ENCODE measurements around the gene MT1X.

MT1X gene

DNA sequence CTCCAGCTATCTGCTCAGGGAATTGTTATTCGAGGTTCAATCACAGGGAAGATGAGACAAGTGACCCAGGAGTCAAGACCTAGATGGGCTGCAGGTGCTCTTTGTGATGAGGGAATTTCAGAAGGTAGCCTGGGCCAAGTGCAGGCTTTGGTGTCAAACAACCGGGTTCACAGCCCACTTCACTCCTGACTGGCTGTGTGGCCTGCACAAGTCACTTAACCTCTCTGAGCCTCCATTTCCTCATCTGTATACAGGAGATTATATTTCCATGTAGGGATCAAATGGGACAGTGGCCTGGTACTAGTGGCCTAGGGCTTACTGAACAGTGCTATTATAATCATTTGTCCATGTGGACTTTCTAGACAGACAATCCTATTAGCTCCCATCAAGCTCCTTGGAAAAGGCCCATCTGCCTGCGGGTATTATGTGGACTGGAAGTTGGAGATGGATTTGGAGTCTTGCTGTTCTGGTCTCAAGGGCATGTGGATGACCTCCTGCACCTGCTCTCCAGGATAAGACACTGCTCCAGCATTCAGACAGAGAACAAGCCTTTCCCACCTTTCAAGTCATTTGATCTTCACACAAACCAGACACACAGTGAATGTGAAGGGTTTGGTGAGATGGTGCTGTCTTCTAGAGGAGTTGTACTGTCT is 3.1 kb upstream of the MT1X start:
- Histone ChIP-seq H3K9ac (ENCODE audit: low read depth, low read length) (no peak overlapping the region), H2AFZ (ENCODE audit: low read depth, low read length) (no peak overlapping the region), H4K20me1 (ENCODE audit: insufficient read depth, low read length) (no peaks in the 10 kb centered on the region), H3K79me2 (ENCODE audit: insufficient read depth, low read length) (no peaks in the 10 kb centered on the region), H3K27ac (ENCODE audit: low read length) (no peak overlapping the region), H3K4me2 (ENCODE audit: insufficient read depth, low read length) (no peak overlapping the region), H3K4me3 (ENCODE audit: low read depth in 1 of 2, low read length in 2 of 2) (no peak overlapping the region), H3K36me3 (ENCODE audit: insufficient read depth, low read length) (no peaks in the 10 kb centered on the region), H3K4me1 (ENCODE audit: insufficient read depth, low read length) (peaks cover 27% of the 10 kb centered on the region), H3K27me3 (ENCODE audit: insufficient read depth, low read length, poor library complexity) (peaks cover 11% of the 10 kb centered on the region), H3K9me3 (ENCODE audit: insufficient read depth, low read length, severe bottlenecking) (no peaks in the 10 kb centered on the region)
- DNase-seq = no peak
- no peak for ATAC-seq (ENCODE audit: insufficient read depth, low read depth)
- TF ChIP-seq, protein P1, sequence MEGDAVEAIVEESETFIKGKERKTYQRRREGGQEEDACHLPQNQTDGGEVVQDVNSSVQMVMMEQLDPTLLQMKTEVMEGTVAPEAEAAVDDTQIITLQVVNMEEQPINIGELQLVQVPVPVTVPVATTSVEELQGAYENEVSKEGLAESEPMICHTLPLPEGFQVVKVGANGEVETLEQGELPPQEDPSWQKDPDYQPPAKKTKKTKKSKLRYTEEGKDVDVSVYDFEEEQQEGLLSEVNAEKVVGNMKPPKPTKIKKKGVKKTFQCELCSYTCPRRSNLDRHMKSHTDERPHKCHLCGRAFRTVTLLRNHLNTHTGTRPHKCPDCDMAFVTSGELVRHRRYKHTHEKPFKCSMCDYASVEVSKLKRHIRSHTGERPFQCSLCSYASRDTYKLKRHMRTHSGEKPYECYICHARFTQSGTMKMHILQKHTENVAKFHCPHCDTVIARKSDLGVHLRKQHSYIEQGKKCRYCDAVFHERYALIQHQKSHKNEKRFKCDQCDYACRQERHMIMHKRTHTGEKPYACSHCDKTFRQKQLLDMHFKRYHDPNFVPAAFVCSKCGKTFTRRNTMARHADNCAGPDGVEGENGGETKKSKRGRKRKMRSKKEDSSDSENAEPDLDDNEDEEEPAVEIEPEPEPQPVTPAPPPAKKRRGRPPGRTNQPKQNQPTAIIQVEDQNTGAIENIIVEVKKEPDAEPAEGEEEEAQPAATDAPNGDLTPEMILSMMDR (IDR thresholded peaks at IDR 0.05; ENCODE audit: borderline replicate concordance, extremely low read depth, low read length, poor library complexity, severe bottlenecking) = no peak
- TF ChIP-seq EZH2 (IDR thresholded peaks at IDR 0.05; ENCODE audit: borderline replicate concordance, low read depth, low read length, severe bottlenecking) = no peak

DNA sequence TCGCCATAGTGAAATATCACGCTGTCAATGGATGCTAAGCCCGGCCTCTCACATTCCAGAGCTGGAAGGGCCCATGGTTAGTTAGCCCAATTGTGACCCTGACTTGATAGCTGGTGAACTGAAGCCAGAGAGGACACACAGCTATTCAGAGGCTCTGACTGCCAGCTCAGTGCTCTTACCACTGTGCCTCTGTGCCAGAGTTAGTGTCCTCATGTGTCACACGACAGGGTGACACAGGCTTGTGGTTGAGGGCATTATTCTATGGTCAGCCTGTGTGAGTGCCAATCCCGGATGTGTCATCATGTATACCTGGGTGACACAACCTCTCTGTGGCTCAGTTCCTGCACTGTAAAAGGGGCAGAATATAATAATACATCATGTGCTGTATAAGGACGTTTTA is 2.5 kb upstream of the MT1X start:
- Histone ChIP-seq H3K79me2 (ENCODE audit: insufficient read depth, low read length) (no peaks in the 10 kb centered on the region), H3K4me2 (ENCODE audit: insufficient read depth, low read length) (no peak overlapping the region), H3K4me3 (ENCODE audit: low read depth in 1 of 2, low read length in 2 of 2) (no peak overlapping the region), H3K27me3 (ENCODE audit: insufficient read depth, low read length, poor library complexity) (peaks cover 11% of the 10 kb centered on the region), H3K9me3 (ENCODE audit: insufficient read depth, low read length, severe bottlenecking) (no peaks in the 10 kb centered on the region), H3K27ac (ENCODE audit: low read length) (no peak overlapping the region), H3K4me1 (ENCODE audit: insufficient read depth, low read length) (peaks cover 27% of the 10 kb centered on the region), H2AFZ (ENCODE audit: low read depth, low read length) (no peak overlapping the region), H3K36me3 (ENCODE audit: insufficient read depth, low read length) (no peaks in the 10 kb centered on the region), H3K9ac (ENCODE audit: low read depth, low read length) (no peak overlapping the region), H4K20me1 (ENCODE audit: insufficient read depth, low read length) (no peaks in the 10 kb centered on the region)
- TF ChIP-seq EZH2 (IDR thresholded peaks at IDR 0.05; ENCODE audit: borderline replicate concordance, low read depth, low read length, severe bottlenecking) = no peak
- TF ChIP-seq, protein P1 (IDR thresholded peaks at IDR 0.05; ENCODE audit: borderline replicate concordance, extremely low read depth, low read length, poor library complexity, severe bottlenecking) = no peak
- DNase-seq = no peak
- no peak for ATAC-seq (ENCODE audit: insufficient read depth, low read depth)

DNA sequence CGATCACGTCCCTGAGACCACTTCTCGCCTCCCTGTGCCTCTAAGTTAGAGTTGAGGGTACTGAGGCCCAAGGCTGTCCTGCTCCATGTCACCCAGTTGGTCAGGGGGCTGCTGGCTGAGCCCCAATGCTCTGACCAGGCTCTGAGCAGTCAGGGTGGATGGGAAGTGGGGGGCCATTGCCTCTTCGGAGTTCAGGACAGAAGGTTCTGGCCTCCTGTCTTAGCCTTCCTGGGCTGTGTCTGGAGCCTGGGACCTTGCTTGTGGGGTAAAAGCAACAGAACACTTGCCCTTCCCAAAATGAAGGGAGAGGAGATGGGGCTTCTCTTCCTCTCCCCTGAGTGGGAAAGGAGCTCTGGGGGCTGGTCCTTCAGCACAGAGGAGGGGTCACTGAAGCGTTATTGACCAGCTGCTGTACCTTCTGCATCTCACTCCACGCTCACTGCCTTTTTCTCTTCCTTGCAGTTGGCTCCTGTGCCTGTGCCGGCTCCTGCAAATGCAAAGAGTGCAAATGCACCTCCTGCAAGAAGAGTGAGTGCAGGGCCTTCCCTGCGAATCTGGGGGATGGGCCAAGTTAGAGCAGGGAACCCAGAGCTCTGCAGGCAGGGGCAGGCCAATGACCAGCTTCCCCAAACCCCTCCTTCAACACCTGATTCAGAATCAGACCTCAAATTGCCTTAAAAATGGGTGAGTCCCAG is 580 bp downstream of the MT1X start:
- Histone ChIP-seq H3K36me3 (ENCODE audit: insufficient read depth, low read length) (no peaks in the 10 kb centered on the region), H4K20me1 (ENCODE audit: insufficient read depth, low read length) (no peaks in the 10 kb centered on the region), H3K4me1 (ENCODE audit: insufficient read depth, low read length) (peaks cover 24% of the 10 kb centered on the region), H3K27ac (ENCODE audit: low read length) (peak overlapping the region; percentile 90), H3K9me3 (ENCODE audit: insufficient read depth, low read length, severe bottlenecking) (no peaks in the 10 kb centered on the region), H3K4me3 (ENCODE audit: low read depth in 1 of 2, low read length in 2 of 2) (peak overlapping the region; percentile 90 to 93), H3K4me2 (ENCODE audit: insufficient read depth, low read length) (peak overlapping the region; percentile 99), H3K79me2 (ENCODE audit: insufficient read depth, low read length) (no peaks in the 10 kb centered on the region), H3K9ac (ENCODE audit: low read depth, low read length) (peak overlapping the region; percentile 92), H3K27me3 (ENCODE audit: insufficient read depth, low read length, poor library complexity) (no peaks in the 10 kb centered on the region), H2AFZ (ENCODE audit: low read depth, low read length) (peak overlapping the region; percentile 91)
- no peak for TF ChIP-seq EZH2 (IDR thresholded peaks at IDR 0.05; ENCODE audit: borderline replicate concordance, low read depth, low read length, severe bottlenecking)
- TF ChIP-seq, protein P1 (IDR thresholded peaks at IDR 0.05; ENCODE audit: borderline replicate concordance, extremely low read depth, low read length, poor library complexity, severe bottlenecking) = no peak
- DNase-seq (peak; percentile 16), ATAC-seq (ENCODE audit: insufficient read depth, low read depth) (peak; percentile 6; the same call in 2 of the 3 replicates)
